Mesenchymal stem cell (in vitro differentiated cells and primary cell): ENCODE measurements around the gene EFHC2.

Experiments
- DNase-seq: peaks from one replicate; pipeline ENCODE4 v3.0.0-alpha.2; 2013
- H2AFZ ChIP-seq: one replicate; pipeline ENCODE4 v1.6.1; 2013; ENCODE audit warnings: low read depth, mild to moderate bottlenecking, control low read depth, inconsistent platforms, low read length, moderate library complexity
- H2AK5ac ChIP-seq: 2 replicates; pipeline ENCODE4 v1.6.1; 2013; ENCODE audit warnings: low read length, moderate library complexity, mild to moderate bottlenecking, inconsistent platforms; ENCODE audit not compliant: severe bottlenecking
- H2BK120ac ChIP-seq: one replicate; pipeline ENCODE4 v1.6.1; 2013; ENCODE audit warnings: low read depth, mild to moderate bottlenecking, inconsistent platforms, low read length, moderate library complexity
- H2BK12ac ChIP-seq, 2 experiments: one replicate each; pipeline ENCODE4 v1.6.1; 2013; ENCODE audit warnings: inconsistent platforms in 2 of 2, low read length in 2 of 2, mild to moderate bottlenecking in 2 of 2, moderate library complexity in 2 of 2, control low read depth in 1 of 2
- H2BK15ac ChIP-seq: one replicate; pipeline ENCODE4 v1.6.1; 2013; ENCODE audit warnings: mild to moderate bottlenecking, low read depth, inconsistent platforms; ENCODE audit not compliant: poor library complexity, severe bottlenecking
- H2BK5ac ChIP-seq: 2 replicates; pipeline ENCODE4 v1.6.1; 2013; ENCODE audit warnings: low read depth, mild to moderate bottlenecking, low read length, control low read depth, inconsistent platforms; ENCODE audit not compliant: poor library complexity, severe bottlenecking
- H3K14ac ChIP-seq, 2 experiments: one replicate each; pipeline ENCODE4 v1.6.1; 2013; ENCODE audit warnings: inconsistent platforms in 2 of 2, low read length in 2 of 2, control low read depth in 1 of 2, mild to moderate bottlenecking in 1 of 2, moderate library complexity in 1 of 2
- H3K18ac ChIP-seq, 2 experiments: one replicate each; pipeline ENCODE4 v1.6.1; 2013; ENCODE audit warnings: inconsistent platforms in 2 of 2, low read length in 2 of 2, control low read depth in 1 of 2, low read depth in 1 of 2, mild to moderate bottlenecking in 1 of 2
- H3K23ac ChIP-seq, 2 experiments: one replicate each; pipeline ENCODE4 v1.6.1; 2013; ENCODE audit warnings: inconsistent platforms in 2 of 2, low read length in 2 of 2, mild to moderate bottlenecking in 2 of 2, moderate library complexity in 2 of 2, control low read depth in 1 of 2
- H3K27ac ChIP-seq: 2 replicates; pipeline ENCODE4 v1.5.1; 2013; ENCODE audit warnings: mild to moderate bottlenecking, moderate library complexity, low read length, control low read depth, inconsistent platforms; ENCODE audit not compliant: poor library complexity, severe bottlenecking
- H3K27me3 ChIP-seq, 2 experiments: 2 replicates each; pipeline versions ENCODE4 v1.6.1 to v1.7.0; 2013; ENCODE audit warnings: low read length in 2 of 2, mild to moderate bottlenecking in 2 of 2, moderate library complexity in 2 of 2, control low read depth in 1 of 2, inconsistent platforms in 1 of 2; ENCODE audit not compliant: control insufficient read depth in 1 of 2, insufficient read depth in 1 of 2
- H3K36me3 ChIP-seq, 2 experiments: 2 replicates each; pipeline versions ENCODE4 v1.6.1 to v1.7.0; 2013; ENCODE audit warnings: low read length in 2 of 2, control low read depth in 1 of 2, inconsistent platforms in 1 of 2, low read depth in 1 of 2, mild to moderate bottlenecking in 1 of 2; ENCODE audit not compliant: insufficient read depth in 2 of 2, control insufficient read depth in 1 of 2
- H3K4ac ChIP-seq, 2 experiments: one replicate each; pipeline ENCODE4 v1.6.1; 2013; ENCODE audit warnings: inconsistent platforms in 2 of 2, low read length in 2 of 2, mild to moderate bottlenecking in 2 of 2, moderate library complexity in 2 of 2, control low read depth in 1 of 2, low read depth in 1 of 2
- H3K4me1 ChIP-seq: 2 replicates; pipeline ENCODE4 v1.6.1; 2013; ENCODE audit warnings: low read depth, low read length, control low read depth; ENCODE audit not compliant: control insufficient read depth, insufficient read depth
- H3K4me2 ChIP-seq: 2 replicates; pipeline ENCODE4 v1.6.1; 2013; ENCODE audit warnings: low read length, mild to moderate bottlenecking, inconsistent platforms; ENCODE audit not compliant: poor library complexity, severe bottlenecking
- H3K4me3 ChIP-seq, 2 experiments: 2 replicates each; pipeline versions ENCODE4 v1.5.1 to v1.7.0; 2013; ENCODE audit warnings: low read length in 2 of 2, mild to moderate bottlenecking in 2 of 2, control low read depth in 1 of 2, low read depth in 1 of 2; ENCODE audit not compliant: insufficient read depth in 1 of 2
- H3K79me1 ChIP-seq: replicated peaks from 2 replicates; pipeline ENCODE4 v1.6.1; 2013; ENCODE audit warnings: mild to moderate bottlenecking, control low read depth, low read length, inconsistent platforms; ENCODE audit not compliant: poor library complexity, severe bottlenecking
- H3K9ac ChIP-seq: 2 replicates; pipeline ENCODE4 v1.7.0; 2013; ENCODE audit warnings: mild to moderate bottlenecking, low read length, moderate library complexity
- H3K9me3 ChIP-seq: 2 replicates; pipeline ENCODE4 v1.7.0; 2013; ENCODE audit warnings: mild to moderate bottlenecking, low read length; ENCODE audit not compliant: control insufficient read depth
- H4K8ac ChIP-seq: one replicate; pipeline ENCODE4 v1.6.1; 2013; ENCODE audit warnings: inconsistent platforms, mild to moderate bottlenecking, low read length, moderate library complexity
- H4K91ac ChIP-seq: one replicate; pipeline ENCODE4 v1.6.1; 2013; ENCODE audit warnings: mild to moderate bottlenecking, low read length, inconsistent platforms
- WGBS: methylation state at CpG from one replicate; pipeline ENCODE4 v1.1.7; 2013; ENCODE audit warnings: mixed read lengths; 5-methylcytosine and 5-hydroxymethylcytosine counted together

The EFHC2 gene

DNA sequence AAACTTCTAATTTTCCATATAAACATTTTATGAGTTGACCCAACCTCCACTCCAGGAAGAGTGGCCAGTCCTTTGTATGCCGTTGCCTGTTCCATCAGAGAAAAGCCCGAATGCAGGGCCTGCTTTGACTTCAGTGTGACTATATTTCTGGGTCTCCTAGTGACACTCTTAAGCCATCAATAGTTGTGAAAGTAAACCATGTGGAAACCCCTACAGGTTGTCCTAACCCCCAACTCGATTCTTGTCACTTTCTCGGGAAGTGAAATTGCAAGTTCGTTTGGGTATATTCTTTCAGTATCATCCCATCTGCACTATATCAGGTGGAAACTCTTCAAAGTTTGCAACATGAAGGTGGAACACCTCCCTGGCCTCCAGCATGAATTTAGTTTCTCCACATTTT, 52.8 kb downstream of the EFHC2 start:
- no peak overlapping the region for H2BK12ac ChIP-seq
- H3K4ac ChIP-seq = no peak overlapping the region
- H3K27me3 ChIP-seq = peaks cover 0 to 6% of the 10 kb centered on the region in 2 experiments
- H3K79me1 ChIP-seq = no peaks in the 10 kb centered on the region
- no peak overlapping the region for H2BK5ac ChIP-seq
- no peak overlapping the region for H3K27ac ChIP-seq
- no peaks in the 10 kb centered on the region for H3K9me3 ChIP-seq
- no peak for DNase-seq
- no peak overlapping the region for H2BK15ac ChIP-seq
- 91% methylated on average over 2 of the region's 5 CpGs for WGBS
- no peak overlapping the region for H4K8ac ChIP-seq
- no peaks in the 10 kb centered on the region for H3K36me3 ChIP-seq
- no peak overlapping the region for H3K23ac ChIP-seq
- H3K4me2 ChIP-seq = no peak overlapping the region
- H2AFZ ChIP-seq = no peak overlapping the region
- H3K18ac ChIP-seq = no peak overlapping the region
- H3K14ac ChIP-seq = no peak overlapping the region
- no peaks in the 10 kb centered on the region for H3K4me1 ChIP-seq
- no peak overlapping the region for H2BK120ac ChIP-seq
- H3K9ac ChIP-seq = no peak overlapping the region
- no peak overlapping the region for H3K4me3 ChIP-seq
- H2AK5ac ChIP-seq = no peak overlapping the region
- no peak overlapping the region for H4K91ac ChIP-seq

DNA sequence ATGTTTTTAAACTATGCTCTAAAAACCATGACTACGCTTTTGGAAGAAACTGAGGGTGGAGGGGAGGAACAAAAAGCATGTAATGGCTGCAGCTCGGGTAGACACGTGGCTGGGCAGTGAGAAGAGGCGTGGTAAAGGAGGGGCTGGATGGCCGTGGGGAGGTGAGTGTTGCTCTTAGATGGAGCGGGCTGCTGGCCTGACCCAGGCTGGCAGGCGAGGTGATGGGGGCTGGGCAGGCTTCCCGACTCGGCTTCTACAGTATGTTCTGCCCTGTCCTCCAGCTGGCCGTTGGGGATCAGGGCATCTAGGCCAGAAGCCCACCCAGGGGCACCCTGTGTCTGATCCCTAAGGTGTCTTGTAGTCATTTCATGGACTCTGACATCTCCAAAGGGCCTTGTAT, 60.7 kb downstream of the EFHC2 start:
- Histone ChIP-seq H3K18ac (no peak overlapping the region), H3K27ac (no peak overlapping the region), H4K8ac (no peak overlapping the region), H4K91ac (no peak overlapping the region), H3K79me1 (no peaks in the 10 kb centered on the region), H2BK120ac (no peak overlapping the region), H3K4me3 (no peak overlapping the region), H2AK5ac (no peak overlapping the region), H2BK5ac (no peak overlapping the region), H2BK15ac (no peak overlapping the region), H3K9ac (no peak overlapping the region), H3K27me3 (no peaks in the 10 kb centered on the region), H2BK12ac (no peak overlapping the region), H3K4ac (no peak overlapping the region), H3K14ac (no peak overlapping the region), H3K36me3 (no peaks in the 10 kb centered on the region), H2AFZ (no peak overlapping the region), H3K4me2 (no peak overlapping the region), H3K23ac (no peak overlapping the region), H3K4me1 (no peaks in the 10 kb centered on the region), H3K9me3 (no peaks in the 10 kb centered on the region)
- WGBS = 98% methylated on average over 9 of the region's 10 CpGs
- no peak for DNase-seq

DNA sequence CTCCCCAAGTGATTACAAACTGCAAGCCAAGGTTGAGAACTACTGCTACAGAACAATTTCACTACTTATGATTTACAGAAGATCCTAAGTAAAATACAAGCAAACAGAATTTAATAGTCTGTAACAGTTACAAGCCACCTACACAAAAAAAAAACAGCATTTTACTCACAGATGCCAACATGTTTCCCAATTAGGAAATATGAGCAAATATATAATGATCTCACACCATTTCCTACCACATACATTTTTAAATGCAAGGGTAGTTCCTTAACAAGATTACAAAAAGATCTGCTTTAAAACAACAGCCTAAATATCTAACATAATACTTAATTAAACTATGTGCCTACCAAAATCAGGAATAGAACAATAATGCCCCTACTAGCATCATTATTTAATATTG, 63.4 kb downstream of the EFHC2 start:
- no peak overlapping the region for H2AFZ ChIP-seq
- no peak overlapping the region for H3K18ac ChIP-seq
- no peak overlapping the region for H3K14ac ChIP-seq

DNA sequence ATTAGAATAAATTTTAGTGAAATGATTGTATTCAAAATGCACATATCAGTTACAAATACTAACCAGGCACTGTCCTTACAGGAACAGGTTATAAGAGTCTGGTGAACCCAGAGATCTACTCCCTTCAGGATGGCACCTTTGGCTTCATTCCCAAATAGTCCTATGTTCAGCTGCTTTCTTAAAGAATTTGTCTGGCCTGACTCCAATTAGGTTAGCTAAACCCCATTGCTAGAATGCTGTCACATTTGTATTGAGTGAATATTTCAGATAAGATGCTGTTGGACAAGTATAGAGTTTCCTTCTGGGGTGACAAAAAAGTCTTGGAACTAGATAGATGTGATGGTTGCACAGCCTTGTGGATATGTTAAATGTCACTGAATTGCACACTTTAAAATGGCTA, 69.4 kb downstream of the EFHC2 start:
- Histone ChIP-seq H3K14ac (no peak overlapping the region), H3K9me3 (no peaks in the 10 kb centered on the region), H3K4me3 (no peak overlapping the region), H3K4me1 (no peaks in the 10 kb centered on the region), H3K18ac (no peak overlapping the region), H3K9ac (no peak overlapping the region), H2BK12ac (no peak overlapping the region), H3K23ac (no peak overlapping the region), H3K4ac (no peak overlapping the region), H3K36me3 (no peaks in the 10 kb centered on the region), H2AK5ac (no peak overlapping the region), H2BK15ac (no peak overlapping the region), H2BK120ac (no peak overlapping the region), H3K27me3 (peaks cover 0 to 21% of the 10 kb centered on the region in 2 experiments), H3K27ac (no peak overlapping the region), H3K79me1 (no peaks in the 10 kb centered on the region), H4K8ac (no peak overlapping the region), H2BK5ac (no peak overlapping the region), H2AFZ (no peak overlapping the region), H4K91ac (no peak overlapping the region), H3K4me2 (no peak overlapping the region)
- no peak for DNase-seq

More for the DNA sequence above, 63.4 kb downstream of the EFHC2 start:
- H2BK15ac ChIP-seq = no peak overlapping the region
- H2BK12ac ChIP-seq = no peak overlapping the region
- no peak overlapping the region for H3K23ac ChIP-seq
- H3K9ac ChIP-seq = no peak overlapping the region
- no peak for DNase-seq
- no peaks in the 10 kb centered on the region for H3K4me1 ChIP-seq
- H3K4ac ChIP-seq = no peak overlapping the region
- H3K9me3 ChIP-seq = no peaks in the 10 kb centered on the region
- no peak overlapping the region for H3K27ac ChIP-seq
- no peak overlapping the region for H2BK5ac ChIP-seq
- no peaks in the 10 kb centered on the region for H3K79me1 ChIP-seq
- H3K27me3 ChIP-seq = no peaks in the 10 kb centered on the region
- no peak overlapping the region for H3K4me2 ChIP-seq
- no peak overlapping the region for H4K91ac ChIP-seq
- no peak overlapping the region for H3K4me3 ChIP-seq
- H2AK5ac ChIP-seq = no peak overlapping the region
- H2BK120ac ChIP-seq = no peak overlapping the region
- no peak overlapping the region for H4K8ac ChIP-seq
- no peaks in the 10 kb centered on the region for H3K36me3 ChIP-seq
